HG03571 (cell line): ENCODE data around the gene MS4A12.
"Not testable (repeated sequence)": the region's sequence is repeated elsewhere in the genome, so short reads cannot be mapped to it uniquely, and the experiment has no call there.

Source experiments
- ATAC-seq: cut with Tn5 transposase; IDR thresholded peaks from one replicate; pipeline ENCODE4 v1.9.1; 2021; ENCODE audit not compliant: unreplicated experiment

The MS4A12 gene

GRCh38 chr11:60512651-60513225, 20.2 kb downstream of the MS4A12 start:
- no peak for ATAC-seq

DNA sequence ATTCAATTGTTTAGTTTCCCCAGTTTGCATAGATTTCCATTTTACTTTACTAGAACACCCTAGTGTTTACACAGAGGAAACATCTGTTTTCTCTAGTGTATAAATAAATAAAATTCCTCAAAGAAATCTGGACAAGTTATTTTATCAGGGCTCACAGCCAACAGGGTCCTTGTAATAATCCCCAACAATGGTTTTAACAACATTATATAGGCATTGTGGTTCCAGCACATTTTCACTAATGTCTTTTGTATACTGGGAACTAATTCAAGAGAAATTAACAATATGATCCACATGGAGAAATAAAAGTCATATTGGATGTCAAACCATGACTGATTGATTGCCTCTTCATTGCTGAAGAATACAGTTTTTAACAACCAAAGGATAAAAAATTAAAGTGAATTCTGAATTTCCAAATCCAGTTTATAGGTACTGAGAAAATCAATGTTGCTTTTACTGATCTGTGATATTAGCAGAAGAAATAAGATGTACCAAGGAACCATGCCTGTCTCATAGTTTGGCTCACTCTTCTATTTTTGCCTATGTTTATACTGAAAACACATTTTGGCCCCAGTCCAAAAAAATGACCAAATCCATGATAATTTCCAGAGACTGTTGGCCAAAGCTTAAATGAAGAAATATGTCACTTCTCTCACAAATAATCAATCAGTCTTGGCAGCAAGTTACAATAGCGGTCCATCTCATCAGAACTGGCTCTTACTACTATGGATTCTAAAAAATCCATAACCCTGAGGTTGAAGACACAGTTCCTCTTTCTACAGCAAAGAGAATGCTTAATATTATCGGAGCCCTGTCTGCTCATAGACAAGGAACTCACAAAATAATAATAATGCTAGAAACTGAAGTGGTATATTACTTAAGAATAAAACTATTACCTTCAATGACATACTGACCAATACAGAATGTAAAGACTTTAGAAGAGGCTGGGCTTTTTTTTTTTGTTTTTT, 21.2 kb downstream of the MS4A12 start:
- ATAC-seq: no peak

DNA sequence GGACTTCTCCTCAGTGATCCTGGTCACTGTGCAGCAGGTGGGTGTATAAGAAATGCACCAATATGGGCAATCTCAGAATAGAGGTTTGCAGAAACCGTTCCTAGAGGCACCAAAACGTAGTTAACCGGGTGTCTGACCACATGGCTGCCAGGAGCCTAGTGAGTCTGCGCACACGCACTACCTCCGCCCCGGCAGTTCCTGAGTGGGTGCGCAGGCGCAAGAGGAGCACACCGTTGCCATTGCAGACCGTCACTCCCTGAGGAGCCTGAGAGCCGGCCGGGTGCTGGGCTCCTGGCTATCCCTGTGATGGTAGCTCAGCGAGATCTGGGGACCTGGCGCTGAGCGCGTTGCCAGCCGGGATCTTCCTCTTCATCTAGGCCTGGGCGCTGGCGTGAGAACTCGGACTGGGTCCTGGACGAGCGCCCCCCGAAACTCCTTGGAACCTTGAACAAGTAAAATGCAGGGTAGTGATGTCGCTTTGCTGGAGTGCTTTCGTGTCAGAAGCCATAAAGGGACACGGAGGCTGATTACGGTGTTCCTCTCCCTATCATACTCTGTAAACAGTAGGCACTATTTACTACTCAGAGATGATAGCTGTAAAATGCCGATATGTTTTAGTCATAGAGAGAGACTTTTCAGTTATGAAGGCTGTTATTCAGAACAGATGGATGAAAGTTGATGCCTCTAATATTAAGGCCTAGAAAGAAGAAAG, 22.7 kb downstream of the MS4A12 start, which contains the start of gene MS4A13:
Gene MS4A13 (plus strand): TSS at position 249 of the 712 bp plus-strand sequence. CDS start 2,692 bp downstream, outside the sequence.
- ATAC-seq: no peak

GRCh38 chr11:60528465-60528864, 35.9 kb downstream of the MS4A12 start:
- ATAC-seq: no peak

- no peak for ATAC-seq
Observed at GRCh38 chr11:60528934-60529333, 36.4 kb downstream of the MS4A12 start.

DNA sequence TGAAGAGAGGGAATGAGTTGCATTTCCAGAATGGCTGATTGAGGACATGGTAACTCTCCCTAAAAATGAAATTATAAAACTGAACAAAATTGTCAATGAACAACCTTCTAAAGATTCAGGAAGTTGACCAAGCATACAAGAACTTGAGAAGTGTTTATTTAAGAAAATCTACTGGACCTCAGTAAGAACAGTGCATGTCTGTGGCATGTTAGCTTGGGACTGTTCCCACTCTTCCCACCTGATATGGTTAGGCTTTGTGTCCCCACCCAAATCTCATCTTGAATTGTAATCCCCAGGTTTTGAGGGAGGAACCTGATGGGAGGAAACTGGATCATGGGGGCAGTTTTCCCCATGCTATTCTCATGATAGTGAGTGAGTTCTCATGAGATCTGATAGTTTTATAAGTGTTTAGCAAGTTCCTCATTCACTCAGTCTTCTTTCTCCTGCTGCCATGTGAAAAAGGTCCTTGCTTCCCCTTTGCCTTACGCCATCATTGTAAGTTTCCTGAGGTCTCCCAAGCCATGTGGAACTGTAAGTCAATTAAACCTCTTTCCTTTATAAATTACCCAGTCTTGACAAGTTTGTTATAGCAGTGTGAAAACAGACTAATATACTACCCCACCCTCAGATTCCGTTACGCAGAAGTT, 38.0 kb downstream of the MS4A12 start:
- ATAC-seq: no peak

DNA sequence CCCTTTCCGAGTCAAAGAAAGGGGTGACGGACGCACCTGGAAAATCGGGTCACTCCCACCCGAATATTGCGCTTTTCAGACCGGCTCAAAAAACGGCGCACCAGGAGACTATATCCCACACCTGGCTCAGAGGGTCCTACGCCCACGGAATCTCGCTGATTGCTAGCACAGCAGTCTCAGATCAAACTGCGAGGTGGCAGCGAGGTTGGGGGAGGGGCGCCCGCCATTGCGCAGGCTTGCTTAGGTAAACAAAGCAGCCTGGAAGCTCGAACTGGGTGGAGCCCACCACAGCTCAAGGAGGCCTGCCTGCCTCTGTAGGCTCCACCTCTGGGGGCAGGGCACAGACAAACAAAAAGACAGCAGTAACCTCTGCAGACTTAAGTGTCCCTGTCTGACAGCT, 39.8 kb downstream of the MS4A12 start:
- ATAC-seq: not testable (repeated sequence)

GRCh38 chr11:60538627-60539026, 46.0 kb downstream of the MS4A12 start:
- ATAC-seq: not testable (repeated sequence)

- ATAC-seq: no peak
Observed at GRCh38 chr11:60544077-60544476, 51.5 kb downstream of the MS4A12 start.
